ENCODE measurements around the gene TRIM71. TPM values are rescaled to one million over a fixed set of nuclear protein-coding genes. Genes with fewer than 3 reads are reported as not detected.
A peak's percentile ranks its signal among the peaks of the same experiment; 100 is the strongest.
"Not testable (repeated sequence)": the region's sequence is repeated elsewhere in the genome, so short reads cannot be mapped to it uniquely, and the experiment has no call there.

TRIM71 gene
- total RNA-seq, 2 experiments from 2014 or later = not detected

GRCh38 chr3:32801440-32801839, 16.4 kb upstream of the TRIM71 start:
- H3K27me3 Mint-ChIP-seq (ENCODE audit: low read depth) = peaks cover 16% of the 10 kb centered on the region
- CTCF ChIA-PET; H3K36me3 Mint-ChIP-seq (ENCODE audit: low read depth); H3K4me3 Mint-ChIP-seq; H3K27ac Mint-ChIP-seq; POLR2A ChIA-PET; H3K9me3 Mint-ChIP-seq (ENCODE audit: insufficient read depth); DNase-seq; H3K4me1 Mint-ChIP-seq (ENCODE audit: low read depth); ATAC-seq: not testable (repeated sequence)

GRCh38 chr3:32813180-32813579, 4.6 kb upstream of the TRIM71 start:
- Mint-ChIP-seq H3K4me3 (no peak overlapping the region), H3K27ac (no peak overlapping the region), H3K9me3 (ENCODE audit: insufficient read depth) (no peaks in the 10 kb centered on the region), H3K36me3 (ENCODE audit: low read depth) (no peaks in the 10 kb centered on the region), H3K4me1 (ENCODE audit: low read depth) (peaks cover 27% of the 10 kb centered on the region), H3K27me3 (ENCODE audit: low read depth) (peaks cover 34% of the 10 kb centered on the region)
- DNase-seq (no peak), ATAC-seq (no peak)
- POLR2A ChIA-PET = interaction anchor here (0.6 kb wide), 1 partner anchor 20 kb away, joined by 3 read pairs; no protein-coding TSS in a partner anchor
- CTCF ChIA-PET = no interaction called here

- Mint-ChIP-seq H3K27me3 (ENCODE audit: low read depth) (peaks cover 43% of the 10 kb centered on the region), H3K4me3 (no peak overlapping the region), H3K9me3 (ENCODE audit: insufficient read depth) (no peaks in the 10 kb centered on the region), H3K4me1 (ENCODE audit: low read depth) (peaks cover 31% of the 10 kb centered on the region), H3K27ac (no peak overlapping the region), H3K36me3 (ENCODE audit: low read depth) (peaks cover 2% of the 10 kb centered on the region)
- ChIA-PET CTCF (no interaction called here), POLR2A (no interaction called here)
- ATAC-seq (no peak), DNase-seq (no peak)
Observed at GRCh38 chr3:32814361-32814760, 3.4 kb upstream of the TRIM71 start.

GRCh38 chr3:32815841-32816438, 1.9 kb upstream of the TRIM71 start:
- peak overlapping the region; percentile 31 for H3K4me3 Mint-ChIP-seq
- H3K9me3 Mint-ChIP-seq (ENCODE audit: insufficient read depth) = no peaks in the 10 kb centered on the region
- H3K36me3 Mint-ChIP-seq (ENCODE audit: low read depth) = peaks cover 2% of the 10 kb centered on the region
- DNase-seq (no peak), ATAC-seq (no peak)
- H3K27ac Mint-ChIP-seq = no peak overlapping the region
- ChIA-PET POLR2A (no interaction called here), CTCF (no interaction called here)
- peaks cover 55% of the 10 kb centered on the region for H3K27me3 Mint-ChIP-seq (ENCODE audit: low read depth)
- peaks cover 31% of the 10 kb centered on the region for H3K4me1 Mint-ChIP-seq (ENCODE audit: low read depth)

- POLR2A ChIA-PET = no interaction called here
- CTCF ChIA-PET = no interaction called here
Observed at GRCh38 chr3:32816439-32817256, 1.1 kb upstream of the TRIM71 start.

GRCh38 chr3:32817257-32817557, 590 bp upstream of the TRIM71 start:
- peaks cover 2% of the 10 kb centered on the region for H3K36me3 Mint-ChIP-seq (ENCODE audit: low read depth)
- peak overlapping the region; percentile 64 for H3K4me3 Mint-ChIP-seq
- peaks cover 57% of the 10 kb centered on the region for H3K27me3 Mint-ChIP-seq (ENCODE audit: low read depth)
- H3K27ac Mint-ChIP-seq = no peak overlapping the region
- ATAC-seq (peak; percentile 41), DNase-seq (no peak)
- CTCF ChIA-PET = no interaction called here
- POLR2A ChIA-PET = no interaction called here
- H3K4me1 Mint-ChIP-seq (ENCODE audit: low read depth) = peaks cover 28% of the 10 kb centered on the region
- no peaks in the 10 kb centered on the region for H3K9me3 Mint-ChIP-seq (ENCODE audit: insufficient read depth)

More at GRCh38 chr3:32816439-32817256, 1.1 kb upstream of the TRIM71 start:
- DNase-seq = peak; percentile 34
- H3K27ac Mint-ChIP-seq = no peak overlapping the region
- peak; percentile 60 for ATAC-seq
- peaks cover 57% of the 10 kb centered on the region for H3K27me3 Mint-ChIP-seq (ENCODE audit: low read depth)
- H3K4me3 Mint-ChIP-seq = peak overlapping the region; percentile 64
- H3K9me3 Mint-ChIP-seq (ENCODE audit: insufficient read depth) = no peaks in the 10 kb centered on the region
- H3K36me3 Mint-ChIP-seq (ENCODE audit: low read depth) = peaks cover 2% of the 10 kb centered on the region
- H3K4me1 Mint-ChIP-seq (ENCODE audit: low read depth) = peaks cover 30% of the 10 kb centered on the region

- ATAC-seq (peak; percentile 34), DNase-seq (no peak)
- Mint-ChIP-seq H3K36me3 (ENCODE audit: low read depth) (peaks cover 2% of the 10 kb centered on the region), H3K9me3 (ENCODE audit: insufficient read depth) (no peaks in the 10 kb centered on the region), H3K27me3 (ENCODE audit: low read depth) (peaks cover 61% of the 10 kb centered on the region), H3K4me3 (peak overlapping the region; percentile 31), H3K4me1 (ENCODE audit: low read depth) (peaks cover 28% of the 10 kb centered on the region), H3K27ac (no peak overlapping the region)
- ChIA-PET POLR2A (no interaction called here), CTCF (no interaction called here)
Observed at GRCh38 chr3:32818229-32818969, 602 bp downstream of the TRIM71 start.

GRCh38 chr3:32818970-32819511, 1.2 kb downstream of the TRIM71 start:
- Mint-ChIP-seq H3K9me3 (ENCODE audit: insufficient read depth) (no peaks in the 10 kb centered on the region), H3K36me3 (ENCODE audit: low read depth) (peaks cover 2% of the 10 kb centered on the region), H3K4me3 (peak overlapping the region; percentile 6), H3K27ac (no peak overlapping the region), H3K27me3 (ENCODE audit: low read depth) (peaks cover 63% of the 10 kb centered on the region), H3K4me1 (ENCODE audit: low read depth) (peaks cover 28% of the 10 kb centered on the region)
- DNase-seq (no peak), ATAC-seq (no peak)
- POLR2A ChIA-PET = no interaction called here
- CTCF ChIA-PET = no interaction called here

GRCh38 chr3:32819551-32820348, 2.0 kb downstream of the TRIM71 start:
- Mint-ChIP-seq H3K36me3 (ENCODE audit: low read depth) (peaks cover 2% of the 10 kb centered on the region), H3K9me3 (ENCODE audit: insufficient read depth) (no peaks in the 10 kb centered on the region), H3K4me1 (ENCODE audit: low read depth) (peaks cover 22% of the 10 kb centered on the region), H3K27ac (no peak overlapping the region), H3K4me3 (no peak overlapping the region), H3K27me3 (ENCODE audit: low read depth) (peaks cover 58% of the 10 kb centered on the region)
- CTCF ChIA-PET = interaction anchor here (1.4 kb wide), 1 partner anchor 114 kb away, joined by 3 read pairs; no protein-coding TSS in a partner anchor
- POLR2A ChIA-PET = no interaction called here
- ATAC-seq (no peak), DNase-seq (no peak)

GRCh38 chr3:32820430-32820829, 2.6 kb downstream of the TRIM71 start:
- peaks cover 2% of the 10 kb centered on the region for H3K36me3 Mint-ChIP-seq (ENCODE audit: low read depth)
- POLR2A ChIA-PET = no interaction called here
- H3K4me3 Mint-ChIP-seq = no peak overlapping the region
- no peak overlapping the region for H3K27ac Mint-ChIP-seq
- peaks cover 53% of the 10 kb centered on the region for H3K27me3 Mint-ChIP-seq (ENCODE audit: low read depth)
- peaks cover 21% of the 10 kb centered on the region for H3K4me1 Mint-ChIP-seq (ENCODE audit: low read depth)
- no peak for ATAC-seq
- no peaks in the 10 kb centered on the region for H3K9me3 Mint-ChIP-seq (ENCODE audit: insufficient read depth)
- DNase-seq = no peak
- CTCF ChIA-PET = interaction anchor here (1.4 kb wide), 1 partner anchor 113 kb away, joined by 3 read pairs; no protein-coding TSS in a partner anchor

- no peak for ATAC-seq
- H3K36me3 Mint-ChIP-seq (ENCODE audit: low read depth) = peaks cover 2% of the 10 kb centered on the region
- H3K4me3 Mint-ChIP-seq = no peak overlapping the region
- H3K27ac Mint-ChIP-seq = no peak overlapping the region
- DNase-seq = no peak
- H3K4me1 Mint-ChIP-seq (ENCODE audit: low read depth) = peaks cover 17% of the 10 kb centered on the region
- ChIA-PET POLR2A (no interaction called here), CTCF (interaction anchor here (1.4 kb wide), 1 partner anchor 113 kb away, joined by 3 read pairs; no protein-coding TSS in a partner anchor)
- H3K9me3 Mint-ChIP-seq (ENCODE audit: insufficient read depth) = no peaks in the 10 kb centered on the region
- H3K27me3 Mint-ChIP-seq (ENCODE audit: low read depth) = peaks cover 50% of the 10 kb centered on the region
Observed at GRCh38 chr3:32820971-32821685, 3.3 kb downstream of the TRIM71 start.
